Activated effector memory CD4-positive, alpha-beta T cell treated with Interleukin-2 at 50 U/mL for 16 hours (primary cell): Measurements from ENCODE around the gene MMP3.

ENCODE experiments used
- DNase-seq: peaks from one replicate; pipeline ENCODE4 v3.0.0-alpha.2; 2020

Gene MMP3

DNA sequence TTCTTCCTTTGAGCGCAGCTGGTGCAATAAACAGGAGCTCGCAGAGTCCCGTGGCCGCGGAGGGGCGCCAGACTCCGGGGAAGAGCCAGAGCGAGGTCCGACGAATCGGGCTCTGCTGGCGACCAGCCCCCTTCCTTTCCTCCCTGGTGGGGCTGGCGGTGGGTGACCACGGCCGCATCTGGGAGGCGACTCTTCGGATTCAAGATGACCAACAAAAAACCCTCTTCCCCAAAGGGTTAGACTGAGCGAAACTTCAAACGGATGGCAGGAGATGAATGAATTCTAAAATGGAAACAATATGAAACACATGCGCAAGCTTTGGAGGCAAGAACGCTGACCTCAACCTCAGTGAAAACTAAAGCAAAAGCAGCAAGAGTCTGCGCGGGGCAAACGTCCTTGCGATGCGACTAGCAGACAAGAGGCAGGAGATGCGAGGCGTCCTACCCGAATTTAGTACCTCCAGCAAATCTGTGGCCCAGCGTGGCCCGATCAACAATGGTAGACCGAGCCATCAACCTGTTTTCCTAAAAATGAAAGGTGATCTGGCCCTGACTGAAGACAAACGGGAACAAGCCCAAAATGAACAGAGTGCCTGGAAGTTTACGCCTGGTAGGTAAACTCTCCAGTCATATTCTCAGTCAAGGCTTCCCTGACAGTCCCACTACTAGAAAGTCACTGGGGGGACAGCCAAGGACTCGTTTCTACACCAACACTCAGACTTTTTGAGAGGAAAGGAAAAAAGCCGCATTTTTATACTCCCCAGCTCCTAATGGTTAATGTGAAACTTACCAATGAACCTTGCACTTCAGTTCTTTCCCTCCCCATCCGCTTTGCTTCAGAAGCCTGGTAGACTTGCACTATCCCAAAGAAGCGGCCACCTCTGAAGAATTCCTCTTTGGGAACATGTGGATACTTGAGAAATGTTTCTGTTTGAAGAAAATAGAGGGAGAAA lies 11.6 kb downstream of the MMP3 start:
- no peak for DNase-seq

DNA sequence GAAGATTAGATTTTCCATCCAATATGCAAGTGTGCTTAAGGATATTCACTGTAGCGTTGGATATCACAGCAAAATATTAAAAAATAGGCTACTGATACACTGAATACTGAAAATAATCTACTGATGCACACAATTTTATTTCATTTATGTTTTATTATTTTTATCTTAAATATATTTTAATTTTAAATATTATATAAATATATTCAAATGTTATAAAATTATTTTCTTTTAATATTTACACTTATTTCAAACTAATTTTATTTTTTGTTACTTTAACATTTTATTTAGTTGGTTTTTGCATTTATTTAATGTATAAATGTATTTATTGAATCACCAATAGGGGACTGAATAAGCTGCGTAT lies 12.3 kb downstream of the MMP3 start:
- DNase-seq: no peak

DNA sequence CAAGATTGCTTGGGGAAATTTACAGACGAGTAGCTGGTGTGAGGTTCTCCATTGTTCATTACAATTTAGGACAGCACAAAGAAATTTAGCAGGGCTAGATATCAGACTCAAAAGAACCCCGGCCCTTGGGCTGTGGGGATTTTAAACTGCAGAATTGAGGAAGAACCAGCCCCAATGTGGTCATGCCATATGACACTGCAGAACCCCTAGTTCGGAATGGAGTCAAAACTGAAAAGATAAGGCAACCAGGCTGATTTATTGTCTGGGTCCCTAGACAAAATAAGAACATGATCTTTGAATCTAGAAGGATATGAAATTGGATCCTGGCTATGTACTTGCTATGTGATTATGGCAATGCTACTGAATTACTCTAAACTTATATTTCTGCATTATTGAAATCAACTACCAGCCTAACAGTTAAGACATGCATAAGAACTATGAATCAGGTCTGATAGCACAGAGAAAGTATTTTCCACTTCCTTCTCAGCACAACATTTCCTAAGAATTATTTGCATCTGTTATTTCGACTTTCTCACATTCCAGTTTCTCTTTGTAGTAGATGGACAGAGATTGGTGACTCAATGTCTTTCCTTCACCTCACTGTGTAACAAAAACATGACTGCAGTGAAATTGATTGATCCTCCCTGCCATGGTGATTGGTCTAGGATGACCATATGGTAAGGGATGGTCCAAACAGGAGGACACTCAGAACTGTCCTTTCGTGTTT lies 13.2 kb downstream of the MMP3 start:
- no peak for DNase-seq

DNA sequence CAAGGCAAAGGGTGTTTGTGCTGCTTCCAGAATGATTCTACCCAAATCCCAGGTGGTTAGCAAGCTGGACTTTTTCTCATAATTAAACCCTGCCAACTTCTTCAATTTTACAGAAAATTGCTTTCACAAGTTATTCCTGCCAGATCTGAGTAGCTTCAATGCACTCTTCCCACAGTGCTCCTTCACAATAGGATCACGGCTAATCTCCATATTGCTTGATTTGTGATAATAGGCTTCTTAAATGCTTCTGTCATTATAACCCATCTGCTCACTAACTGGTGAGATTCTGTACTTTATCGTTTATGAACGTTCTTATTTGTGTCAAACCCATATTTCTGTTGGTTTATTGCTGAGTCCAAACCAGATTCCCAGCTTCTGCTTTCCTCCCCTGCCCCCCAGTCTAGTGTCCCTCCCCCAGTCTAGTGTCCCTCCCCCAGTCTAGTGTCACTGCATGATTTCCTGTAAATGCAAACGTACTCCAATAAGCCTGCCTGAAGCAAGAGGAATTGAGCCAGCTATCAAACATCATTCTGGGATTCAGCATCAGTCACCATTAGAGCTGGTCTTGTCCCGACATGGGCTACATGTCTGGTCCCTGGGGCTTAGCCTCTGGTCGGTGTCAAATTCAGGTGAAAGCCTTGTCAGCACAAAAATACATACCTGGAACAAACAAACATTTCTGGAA lies 14.0 kb downstream of the MMP3 start:
- no peak for DNase-seq

DNA sequence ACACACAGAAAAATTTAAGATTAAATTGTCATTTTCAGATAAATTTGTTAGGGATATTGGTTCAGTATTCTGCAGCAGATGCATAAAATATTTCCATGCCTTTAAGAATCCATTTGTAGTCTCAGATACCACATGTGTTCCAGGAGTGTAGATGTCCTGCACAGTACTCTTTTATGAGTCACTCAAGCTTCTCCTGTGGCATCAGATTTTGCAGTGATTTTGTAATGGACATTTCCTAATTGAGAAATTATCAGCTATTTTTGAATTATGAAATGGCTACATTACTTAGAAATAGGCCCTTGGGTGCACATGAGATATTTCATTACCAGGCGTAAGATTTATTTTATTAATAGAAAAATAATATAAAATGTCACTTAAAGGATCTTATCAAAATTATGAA lies 18.9 kb downstream of the MMP3 start:
- no peak for DNase-seq

DNA sequence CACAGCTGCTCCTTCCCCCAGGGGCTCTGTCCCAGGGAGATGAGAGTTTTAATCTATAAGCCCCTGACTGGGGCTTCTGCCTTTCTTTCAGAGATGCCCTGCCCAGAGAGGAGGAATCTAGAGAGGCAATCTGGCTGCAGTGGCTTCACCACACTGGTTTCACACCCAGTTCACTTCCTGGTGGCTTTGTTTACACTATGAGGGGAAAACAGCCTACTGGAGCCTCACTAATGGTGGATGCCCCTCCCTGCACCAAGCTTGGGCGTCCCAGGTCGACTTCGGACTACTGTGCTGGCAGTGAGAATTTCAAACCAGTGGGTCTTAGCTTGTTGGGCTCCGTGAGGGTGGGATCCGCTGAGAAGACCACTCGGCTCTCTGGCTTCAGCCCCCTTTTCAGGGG lies 23.9 kb downstream of the MMP3 start:
- DNase-seq: no peak

DNA sequence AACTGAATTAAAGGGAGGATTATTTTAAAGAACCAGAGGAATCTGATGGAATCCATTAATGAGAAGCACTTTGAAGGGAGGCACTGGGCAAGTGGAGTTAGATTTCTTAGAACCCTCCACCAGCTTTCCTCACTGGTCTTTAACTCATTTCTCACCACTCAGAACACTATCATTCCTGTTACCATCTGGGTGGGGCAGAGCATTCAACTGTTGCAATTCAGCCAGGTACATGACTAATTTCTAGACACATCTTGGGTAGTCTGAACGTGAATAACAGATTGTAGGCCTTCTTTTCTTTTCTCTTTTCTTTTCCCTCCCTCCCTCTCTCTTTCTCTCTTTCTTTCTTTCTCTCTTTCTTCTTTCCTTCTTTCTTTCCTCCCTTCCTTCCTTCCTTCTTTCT lies 29.9 kb downstream of the MMP3 start:
- no peak for DNase-seq

DNA sequence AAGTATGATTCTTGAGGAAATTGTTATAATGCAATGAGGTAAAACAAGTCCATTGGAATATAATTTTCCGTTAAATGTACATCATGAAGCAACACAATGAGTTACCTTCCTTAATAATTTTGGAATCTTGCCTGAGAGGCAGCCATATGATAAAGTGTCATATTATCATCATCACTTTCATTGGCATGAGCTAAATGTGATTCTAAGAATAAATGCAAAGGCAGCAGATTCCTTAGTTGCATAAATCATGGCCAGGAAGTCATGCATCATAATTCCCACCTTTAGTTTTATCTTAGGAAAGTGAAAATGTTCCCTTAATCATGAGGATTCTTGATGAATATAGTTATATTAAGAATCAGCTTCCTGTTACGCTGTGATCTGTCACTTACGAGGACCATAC lies 31.2 kb downstream of the MMP3 start:
- no peak for DNase-seq

DNA sequence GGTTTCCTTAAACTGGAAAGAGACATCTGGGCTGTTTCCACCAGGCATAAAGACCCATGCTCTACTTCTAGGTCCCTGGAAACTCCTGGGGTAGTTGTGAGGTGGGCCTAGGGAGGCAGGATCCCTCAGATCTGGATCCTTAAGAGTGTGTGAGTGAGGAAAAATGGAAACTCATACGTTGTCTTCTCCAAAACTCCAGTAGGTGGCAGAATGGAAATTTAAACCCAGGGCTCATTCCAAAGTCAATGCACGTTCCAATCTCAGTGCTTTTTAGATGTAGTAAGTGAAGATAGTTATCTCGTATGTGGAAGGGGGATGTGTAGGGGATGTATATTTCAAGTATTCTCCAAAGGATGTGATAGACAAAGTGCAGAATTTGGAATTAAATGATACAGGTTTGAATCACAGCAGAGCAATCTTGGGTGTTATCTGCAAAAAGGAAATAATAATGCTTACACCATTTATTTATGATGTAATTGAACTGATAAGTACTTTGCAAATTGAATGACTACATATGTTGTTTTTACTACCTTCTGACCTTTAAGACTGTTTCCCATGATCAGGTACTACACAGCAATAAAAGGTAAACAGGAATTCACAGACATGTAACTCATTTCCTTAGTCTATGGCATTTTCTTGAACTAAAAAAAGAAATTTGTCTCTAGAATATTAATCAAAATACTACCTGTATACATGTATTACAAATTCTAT lies 32.3 kb downstream of the MMP3 start:
- no peak for DNase-seq

DNA sequence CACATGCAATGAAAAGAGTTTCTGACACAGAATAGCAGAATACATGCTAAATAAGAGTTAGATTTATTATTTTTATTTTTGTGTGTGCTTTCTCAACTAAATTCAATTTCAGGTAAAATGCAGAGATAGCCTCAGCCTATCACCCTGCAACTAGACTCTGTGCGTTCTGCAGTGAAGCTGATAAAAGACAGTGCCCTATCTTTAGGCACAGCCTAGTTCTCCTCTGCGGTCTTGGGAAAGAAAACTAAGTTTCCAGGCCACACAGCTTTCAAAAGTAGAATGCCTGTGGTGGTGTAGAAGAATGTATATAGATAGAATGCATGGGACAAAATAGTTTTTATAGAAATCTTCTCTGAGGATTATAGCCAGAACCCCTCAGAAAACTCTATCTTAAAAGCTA lies 33.4 kb downstream of the MMP3 start:
- DNase-seq: no peak

DNA sequence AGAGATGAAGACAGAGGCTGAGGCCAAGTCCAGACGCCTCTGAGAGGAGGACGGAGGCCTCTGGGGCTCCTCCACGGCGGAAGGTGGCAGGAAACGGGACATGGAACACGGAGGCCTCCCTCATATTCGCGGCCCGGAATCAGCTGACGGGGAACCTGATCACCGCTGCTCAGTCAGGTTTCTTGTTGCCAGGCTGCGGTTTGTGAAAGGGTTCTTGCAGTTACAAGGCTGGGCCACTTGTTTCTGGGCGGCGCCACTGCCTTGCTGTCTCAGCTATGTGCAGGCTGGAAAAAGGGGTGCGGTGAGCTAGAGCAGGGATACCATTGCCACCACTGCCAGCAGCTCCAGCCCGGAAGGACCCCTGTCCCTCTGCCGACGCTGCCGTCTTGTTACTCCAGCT lies 35.5 kb downstream of the MMP3 start:
- DNase-seq: no peak

DNA sequence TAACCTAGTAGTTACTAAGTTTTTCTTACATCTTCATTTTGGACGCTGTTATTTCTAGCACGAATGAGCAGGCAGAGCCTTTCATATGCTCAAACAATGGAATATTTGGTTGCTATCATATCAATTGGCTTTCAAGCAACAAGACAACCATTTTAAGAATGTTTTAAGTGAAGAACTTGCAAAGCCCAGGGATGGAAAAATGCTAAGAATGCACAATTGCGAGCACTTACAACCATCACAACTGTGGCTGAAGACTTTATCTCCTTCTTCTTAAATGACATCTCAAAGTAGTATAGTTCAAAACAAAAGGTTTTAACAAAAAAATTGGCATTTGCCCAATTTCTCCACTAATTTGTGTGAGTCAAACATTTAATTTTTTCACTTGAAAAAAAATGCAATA lies 37.1 kb downstream of the MMP3 start:
- DNase-seq: no peak

DNA sequence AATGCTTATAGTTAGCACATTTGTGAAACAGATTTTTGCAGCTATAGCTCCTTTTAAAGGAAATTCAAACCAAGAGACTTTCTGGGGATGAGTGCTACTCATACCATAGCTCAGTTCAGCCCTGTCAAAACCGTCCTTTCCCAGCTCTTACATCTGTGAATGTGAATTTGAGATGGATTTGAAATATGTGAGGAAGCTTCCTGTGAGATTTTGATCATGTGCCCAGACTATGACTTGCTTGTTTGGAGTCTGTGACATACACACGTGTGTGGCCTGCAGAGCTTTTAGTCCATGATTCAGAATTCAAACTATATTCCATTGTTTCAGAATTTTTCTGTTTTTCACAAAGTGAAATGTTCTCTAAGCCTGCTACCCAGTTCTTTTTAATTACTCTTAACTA lies 41.1 kb downstream of the MMP3 start:
- no peak for DNase-seq

DNA sequence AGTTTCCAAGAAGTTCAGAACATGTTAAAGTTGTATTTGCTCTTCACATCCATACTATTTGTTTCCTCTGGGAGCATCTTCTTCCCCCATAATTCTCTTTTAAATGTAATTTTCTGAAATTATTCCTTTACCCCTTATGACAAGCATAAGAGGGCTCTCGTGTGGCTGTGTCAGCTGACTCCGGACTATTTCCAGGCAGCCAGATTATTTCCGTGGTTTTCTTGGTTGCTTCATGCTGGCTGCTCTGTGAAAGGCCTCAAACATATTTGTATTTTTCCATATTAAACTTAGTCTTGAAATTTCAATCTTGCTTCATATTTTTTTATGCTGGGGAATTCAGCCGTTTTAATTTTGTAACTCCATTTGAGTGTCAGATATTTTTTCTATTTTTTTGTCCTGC lies 42.6 kb downstream of the MMP3 start:
- DNase-seq: no peak

DNA sequence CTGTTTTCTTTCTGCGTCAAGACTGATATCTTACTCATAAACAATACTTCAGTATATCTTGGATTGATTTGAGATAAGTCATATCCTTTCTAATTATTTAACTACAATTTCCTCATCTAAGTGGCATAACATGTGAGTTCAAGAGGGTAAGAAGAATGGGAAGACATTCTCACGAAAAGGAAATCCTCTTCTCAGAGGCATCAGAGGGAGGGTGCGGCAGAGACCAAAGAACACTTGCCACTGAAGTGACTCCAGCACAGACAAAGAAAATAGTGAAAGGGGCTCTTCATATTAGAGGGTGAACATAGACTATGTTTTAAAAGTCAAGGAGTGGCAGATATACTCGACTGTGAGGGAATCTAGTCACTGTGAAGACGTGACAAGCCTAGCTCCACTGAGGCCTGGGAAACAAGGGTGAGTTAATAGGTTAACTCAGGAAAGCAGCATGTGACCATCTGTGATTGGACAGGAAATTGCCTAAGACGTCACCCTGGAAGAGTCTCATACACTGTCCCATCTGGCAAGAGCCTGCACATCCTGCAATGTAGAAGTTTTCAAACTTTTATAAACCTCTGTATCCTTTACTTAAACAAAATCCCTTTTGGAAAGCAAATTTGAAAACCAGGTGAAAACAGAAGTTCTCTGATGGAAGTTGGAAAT lies 43.6 kb downstream of the MMP3 start:
- DNase-seq: no peak

DNA sequence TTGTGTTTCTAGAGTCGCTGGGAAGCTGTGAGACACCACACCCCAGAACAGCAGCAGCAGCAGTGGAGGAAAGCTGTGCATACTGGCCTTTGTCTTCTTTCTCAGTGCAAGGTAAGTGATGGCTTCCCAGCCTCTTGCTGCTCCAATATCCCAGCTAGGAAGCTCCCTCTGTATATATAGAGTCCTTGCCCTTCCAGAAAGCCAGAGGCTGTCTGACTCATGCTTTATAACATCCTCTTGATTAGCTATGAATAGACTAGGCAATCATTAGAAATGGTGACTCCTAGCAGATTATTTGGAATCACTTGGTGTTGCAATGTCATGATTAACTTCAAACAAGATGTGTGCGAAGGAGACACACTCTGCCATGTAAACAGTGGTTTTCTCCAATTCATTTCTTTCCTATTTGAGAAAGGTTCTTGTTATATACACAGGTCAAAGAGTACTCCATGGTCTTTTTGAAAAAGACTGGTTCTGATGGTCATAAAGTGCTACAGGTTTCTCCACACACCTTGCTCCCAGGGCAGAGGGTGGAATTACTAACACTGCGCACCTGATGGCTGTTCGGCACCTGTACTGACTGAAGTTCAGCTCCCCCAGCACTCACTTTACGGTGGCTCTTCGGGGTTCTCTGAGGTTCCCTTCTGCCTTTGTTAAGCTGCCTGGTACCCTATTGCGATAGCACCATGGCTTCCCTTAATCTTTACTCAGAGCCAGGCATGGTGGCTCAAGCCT lies 45.2 kb downstream of the MMP3 start, which contains the start of gene MMP1:
TSS of gene MMP1 (minus strand) at position 149 of the 735 bp plus-strand sequence. CDS start at position 81, 68 bp downstream.
- DNase-seq: no peak

DNA sequence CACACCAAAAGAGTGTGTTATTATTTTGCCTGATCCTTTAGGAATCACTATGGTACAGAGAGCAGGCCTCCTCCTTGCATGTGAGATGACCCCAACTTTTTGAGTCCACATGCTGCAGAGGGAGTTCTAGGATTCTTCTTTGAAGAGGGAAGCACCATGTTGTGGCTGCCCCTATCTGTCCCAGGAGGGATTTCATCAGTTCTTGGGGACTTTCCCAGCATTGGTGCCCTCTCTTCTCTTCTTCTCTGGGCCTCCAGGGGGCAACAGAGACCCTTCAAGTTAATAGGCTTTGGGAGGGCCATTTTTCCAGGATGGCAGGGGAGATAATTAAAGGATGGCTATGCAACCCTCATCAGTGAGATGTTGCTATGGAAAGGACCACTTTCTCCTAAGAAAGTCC lies 49.0 kb downstream of the MMP3 start:
- DNase-seq: no peak

DNA sequence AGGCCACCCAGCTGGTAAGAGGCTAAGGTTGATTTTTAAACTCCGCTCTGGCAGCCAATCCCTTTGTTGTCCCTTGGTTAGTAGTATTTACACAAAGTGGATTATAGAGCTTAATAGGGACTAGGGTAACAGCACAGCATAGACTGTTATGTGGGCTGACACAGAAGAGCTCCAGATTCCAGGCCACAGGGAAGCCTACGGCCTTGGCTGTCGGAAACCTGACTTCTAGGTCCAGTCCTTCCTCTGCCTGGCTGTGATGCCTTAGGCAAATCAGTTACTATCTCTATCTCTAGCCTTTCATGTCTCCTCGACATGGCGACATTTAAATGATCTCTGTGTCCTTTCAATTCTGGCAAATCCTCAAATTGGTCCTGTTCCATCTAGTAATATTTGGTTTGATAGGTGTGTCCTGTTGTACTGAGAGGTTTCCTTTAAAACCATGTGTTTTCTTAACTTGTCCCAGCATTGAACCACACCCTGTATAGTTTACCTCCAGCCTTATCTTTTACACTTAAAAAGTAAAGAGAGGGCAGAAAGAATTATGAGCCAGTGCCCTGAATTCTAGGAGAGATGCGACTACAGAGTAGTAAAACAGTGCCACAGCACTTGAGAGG lies 49.6 kb downstream of the MMP3 start:
- DNase-seq: no peak

DNA sequence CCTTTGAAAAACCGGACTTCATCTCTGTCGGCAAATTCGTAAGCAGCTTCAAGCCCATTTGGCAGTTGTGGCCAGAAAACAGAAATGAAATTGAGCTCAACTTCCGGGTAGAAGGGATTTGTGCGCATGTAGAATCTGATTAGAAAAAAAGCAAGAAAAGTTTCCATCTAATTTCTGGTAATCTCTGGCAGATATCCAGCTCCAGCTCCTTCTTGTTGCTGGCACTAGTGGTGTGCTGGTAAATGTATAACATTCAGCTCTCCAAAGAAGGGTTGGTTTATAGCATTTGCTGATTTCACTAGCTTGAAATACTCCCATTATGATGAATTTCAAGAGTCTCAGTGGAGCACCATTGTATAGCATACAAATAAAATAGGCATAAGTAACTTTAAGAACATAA lies 50.8 kb downstream of the MMP3 start:
- no peak for DNase-seq

DNA sequence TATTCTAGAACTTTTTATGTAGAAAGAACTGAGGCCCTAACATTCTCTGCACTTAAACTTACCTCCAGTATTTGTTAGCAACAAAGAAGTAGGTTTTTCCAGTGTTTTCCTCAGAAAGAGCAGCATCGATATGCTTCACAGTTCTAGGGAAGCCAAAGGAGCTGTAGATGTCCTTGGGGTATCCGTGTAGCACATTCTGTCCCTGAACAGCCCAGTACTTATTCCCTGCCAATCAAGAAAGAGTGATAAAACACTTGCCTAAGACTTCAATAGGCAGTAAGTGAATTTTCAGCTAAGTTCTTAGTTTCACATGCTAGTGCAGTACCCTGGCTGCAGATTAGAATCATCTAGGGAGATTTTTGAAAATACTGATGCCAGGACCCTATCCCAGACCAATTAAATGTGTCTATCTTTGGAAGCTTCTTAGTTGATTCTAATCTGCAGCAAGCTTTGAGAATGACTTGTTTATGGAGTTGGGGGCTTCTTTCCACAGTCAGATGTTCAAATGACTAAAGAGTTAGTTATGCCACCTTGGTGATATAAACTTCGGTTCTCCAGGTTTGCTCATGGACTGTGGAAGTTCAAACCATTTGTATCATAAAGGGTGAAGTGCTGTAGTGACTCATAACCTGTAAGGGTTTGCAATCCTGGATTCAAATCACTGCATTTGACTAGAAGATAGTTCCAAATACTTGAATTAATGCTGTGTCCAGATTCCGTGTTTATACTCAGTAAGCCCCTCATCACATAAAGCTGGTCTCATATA lies 52.0 kb downstream of the MMP3 start:
- DNase-seq: no peak
